GM12878 (cell line): ENCODE results near the gene OPTC. TPM values are rescaled to one million over a fixed set of nuclear protein-coding genes. Genes with fewer than 3 reads are reported as not detected.

Experiments
- ATAC-seq: fragments of 200-7000 bp; cut with Tn5 transposase; 3 replicates; pipeline ENCODE4 v1.9.1; 2020; ENCODE audit warnings: mild to moderate bottlenecking, moderate library complexity
- BruUV-seq: library from RNA; stranded (reverse); fragments of 400-500 nt; replicated peaks from 2 replicates; lab custom pipeline; 2021; lab: Mats Ljungman, UMichigan
- CTCF ChIA-PET: fragments of 300-600 bp; sonication (Branson Sonifier 250); formaldehyde crosslinking; extraction: SDS; loops from one replicate; lab custom pipeline; 2021; ENCODE audit warnings: inconsistent platforms; lab: Yijun Ruan, JAX
- POLR2A ChIA-PET: fragments of 350-600 bp; formaldehyde crosslinking; extraction: SDS; loops from one replicate; lab custom pipeline; 2021; ENCODE audit warnings: inconsistent platforms; lab: Charles Lee
- RAD21 ChIA-PET: fragments of 300-600 bp; sonication (Branson Sonifier 250); formaldehyde crosslinking; loops from one replicate; lab custom pipeline; 2023; ENCODE audit warnings: antibody characterized with exemption; ENCODE audit not compliant: unreplicated experiment; lab: Charles Lee
- SMC1A ChIA-PET: fragments of 300-600 bp; sonication (Branson Sonifier 250); formaldehyde crosslinking; loops from one replicate; lab custom pipeline; 2023; ENCODE audit not compliant: unreplicated experiment, uncharacterized antibody; lab: Charles Lee
- DNase-seq: peaks from one replicate; pipeline ENCODE4 v3.0.0-alpha.2; 2011; ENCODE audit warnings: low read depth, low spot score
- FAIRE-seq: peaks from 3 replicates; lab custom pipeline; 2011; peaks lifted over from hg19 to GRCh38; lab: Jason Lieb, UNC
- H2AFZ ChIP-seq: 2 replicates; pipeline ENCODE4 v1.6.0; 2011; ENCODE audit warnings: low read depth, low read length, control low read depth; ENCODE audit not compliant: control insufficient read depth
- H3K27ac ChIP-seq: 2 replicates; pipeline ENCODE4 v1.5.1; 2011; ENCODE audit warnings: control low read depth; ENCODE audit not compliant: control insufficient read depth, insufficient read depth
- H3K27me3 ChIP-seq, 2 experiments: replicated peaks in 1 of 2; 2 replicates each; pipeline versions ENCODE4 v1.6.0 to v1.6.1; 2011; ENCODE audit warnings: low read length in 1 of 2; ENCODE audit not compliant: control insufficient read depth in 2 of 2, insufficient read depth in 2 of 2
- H3K36me3 ChIP-seq, 2 experiments: 2 replicates each; pipeline ENCODE4 v1.5.1; 2011; ENCODE audit warnings: low read length in 1 of 2; ENCODE audit not compliant: control insufficient read depth in 2 of 2, insufficient read depth in 2 of 2
- H3K4me1 ChIP-seq: 2 replicates; pipeline ENCODE4 v1.6.1; 2011; ENCODE audit warnings: mild to moderate bottlenecking, low read length, moderate library complexity, mixed read lengths; ENCODE audit not compliant: control insufficient read depth, insufficient read depth
- H3K4me2 ChIP-seq: 2 replicates; pipeline ENCODE4 v1.6.0; 2011; ENCODE audit warnings: control low read depth; ENCODE audit not compliant: control insufficient read depth, insufficient read depth
- H3K4me3 ChIP-seq: fragments of 200-600 bp; sonication (generic); 2 replicates; pipeline ENCODE4 v1.5.1; 2016
- H3K79me2 ChIP-seq: 2 replicates; pipeline ENCODE4 v1.6.0; 2011; ENCODE audit warnings: low read length; ENCODE audit not compliant: control insufficient read depth, insufficient read depth
- H3K9ac ChIP-seq: 2 replicates; pipeline ENCODE4 v1.8.0; 2011; ENCODE audit warnings: low read length, control low read depth, mixed read lengths; ENCODE audit not compliant: control insufficient read depth, insufficient read depth
- H3K9me3 ChIP-seq: replicated peaks from 3 replicates; pipeline ENCODE4 v1.5.1; 2011; ENCODE audit warnings: mild to moderate bottlenecking, low read length; ENCODE audit not compliant: control insufficient read depth, insufficient read depth
- H4K20me1 ChIP-seq: 2 replicates; pipeline ENCODE4 v1.6.0; 2011; ENCODE audit not compliant: control insufficient read depth, insufficient read depth
- ATF7 ChIP-seq: fragments of 450-650 bp; IDR thresholded peaks from 2 replicates; pipeline ENCODE4 v1.6.1; 2016; ENCODE audit warnings: low read depth, mild to moderate bottlenecking
- BCL11A ChIP-seq: IDR thresholded peaks from 2 replicates; pipeline ENCODE4 v1.6.1; 2011; ENCODE audit warnings: low read depth, low read length
- HSF1 ChIP-seq: fragments of 150-350 bp; IDR thresholded peaks from 2 replicates; pipeline ENCODE4 v1.6.1; 2014; ENCODE audit warnings: mild to moderate bottlenecking, low read depth, low read length
- KDM1A ChIP-seq: fragments of 200-600 bp; sonication (generic); IDR thresholded peaks from 2 replicates; pipeline ENCODE4 v1.6.1; 2016; ENCODE audit warnings: borderline replicate concordance
- KLF5 ChIP-seq: fragments of 450-650 bp; IDR thresholded peaks from 2 replicates; pipeline ENCODE4 v1.6.1; 2014; ENCODE audit warnings: mild to moderate bottlenecking; ENCODE audit not compliant: partially characterized antibody
- TCF12 ChIP-seq: IDR thresholded peaks from 2 replicates; pipeline ENCODE4 v1.6.1; 2011; ENCODE audit warnings: low read depth, mild to moderate bottlenecking, low read length
- WRNIP1 ChIP-seq: IDR thresholded peaks from 2 replicates; pipeline ENCODE4 v1.6.1; 2011; ENCODE audit warnings: low read depth, low read length, improper control_type of control experiment, borderline replicate concordance
- YBX1 ChIP-seq: fragments of 450-650 bp; IDR thresholded peaks from 2 replicates; pipeline ENCODE4 v1.6.1; 2016; ENCODE audit warnings: antibody characterized with exemption
- ZBTB11 ChIP-seq: fragments of 450-650 bp; formaldehyde crosslinking; IDR thresholded peaks from 2 replicates; pipeline ENCODE4 v1.5.0; 2022; ENCODE audit warnings: mild to moderate bottlenecking, missing genetic modification characterization
- ZNF24 ChIP-seq: fragments of 450-650 bp; IDR thresholded peaks from 2 replicates; pipeline ENCODE4 v1.6.1; 2017; ENCODE audit warnings: antibody characterized with exemption, mild to moderate bottlenecking
- WGBS: methylation state at CpG from one replicate; pipeline ENCODE4 v1.1.6; 2016; ENCODE audit warnings: low lambda C conversion rate; ENCODE audit not compliant: insufficient replicate concordance, insufficient coverage; ENCODE audit errors: missing lambda C conversion rate; 5-methylcytosine and 5-hydroxymethylcytosine counted together
- in situ Hi-C: fragments of 300-500 bp; cut with MboI; formaldehyde crosslinking; loops from 9 replicates; pipeline ENCODE4 v1.14.3; 2018; ENCODE audit warnings: mixed read lengths
- intact Hi-C: fragments of 100-400 bp; cut with micrococcal nuclease; formaldehyde crosslinking; loops from one replicate; pipeline ENCODE4 v1.14.2; 2022; ENCODE audit not compliant: unreplicated experiment
- polyA plus RNA-seq, 11 experiments: library from polyadenylated mRNA; depleted of rRNA in 4 of 11; unstranded in 6 of 11; stranded (reverse) in 5 of 11; fragments of >200 nt; fragmentation: Nextera tagmentation in 4 of 11; fragmentation: Illumina TruSeq in 1 of 11; extraction: Ambion mirVana in 4 of 11; extraction: Trizol in 1 of 11; gene quantifications; 1 replicate in 1 of 11; 2 replicates in 10 of 11; pipeline versions ENCODE4 v1.2.1 to v1.2.3, GENCODE V29; 2011 to 2016; ENCODE audit warnings: inconsistent platforms in 2 of 11, missing spikeins in 2 of 11, low read depth in 1 of 11
- total RNA-seq, 4 experiments: library from RNA; depleted of rRNA in 3 of 4; stranded (reverse); fragments of >200 nt in 3 of 4; fragmentation: Illumina TruSeq in 1 of 4; extraction: Trizol in 1 of 4; gene quantifications; 2 replicates each; pipeline versions ENCODE4 v1.2.1 to v1.2.3, GENCODE V29; 2013 to 2021

Gene OPTC
- total and polyA plus RNA-seq, 10 of the 15 experiments (the other 5 are each of a cell fraction or from before 2014, with no cell fraction given), result not detected

GRCh38 chr1:203464226-203464625 is 29.7 kb upstream of the OPTC start:
- intact Hi-C loops (no loop called here), in situ Hi-C loops (no loop called here)
- no TSS peak for BruUV-seq
- ChIA-PET CTCF (interaction anchor here (1.3 to 7.3 kb wide), 8 partner anchors 12 to 200 kb away, joined by 3 to 82 read pairs (median 8); no protein-coding TSS in a partner anchor), POLR2A (interaction anchor here (1.4 kb wide), 1 partner anchor 10 kb away, joined by 4 read pairs; no protein-coding TSS in a partner anchor), RAD21 (interaction anchor here (1.0 to 2.9 kb wide), 5 partner anchors 11 to 122 kb away, joined by 3 to 17 read pairs (median 5); no protein-coding TSS in a partner anchor), SMC1A (interaction anchor here (0.6 to 3.3 kb wide), 9 partner anchors 12 to 235 kb away, joined by 3 to 19 read pairs (median 4); partner anchors contain the start of gene PRELP)
- no peak overlapping the region for H3K27ac ChIP-seq
- DNase-seq (no peak), ATAC-seq (no peak), FAIRE-seq (no peak)
- H3K4me2 ChIP-seq, result no peak overlapping the region
- H3K36me3 ChIP-seq, result no peaks in the 10 kb centered on the region
- no peak overlapping the region for H3K9ac ChIP-seq
- H3K27me3 ChIP-seq, result no peaks in the 10 kb centered on the region; a peak in 2 of 4 replicates
- no peaks in the 10 kb centered on the region for H3K4me1 ChIP-seq
- no peak for TF ChIP-seq KDM1A
- TF ChIP-seq HSF1, result no peak
- TF ChIP-seq TCF12, result no peak
- no peak for TF ChIP-seq ZNF24
- TF ChIP-seq WRNIP1, result no peak
- TF ChIP-seq ATF7, result no peak
- no peak for TF ChIP-seq KLF5
- TF ChIP-seq BCL11A, result no peak
- TF ChIP-seq ZBTB11, result no peak
- no peak for TF ChIP-seq YBX1
- no peak overlapping the region for H2AFZ ChIP-seq
- no peaks in the 10 kb centered on the region for H4K20me1 ChIP-seq
- 75% methylated on average over 4 of the region's 5 CpGs for WGBS
- H3K9me3 ChIP-seq, result no peaks in the 10 kb centered on the region
- H3K79me2 ChIP-seq, result no peaks in the 10 kb centered on the region
- no peak overlapping the region for H3K4me3 ChIP-seq
